SJSA1 (cell line): ENCODE data around the gene PDE9A. TPM values are rescaled to one million over a fixed set of nuclear protein-coding genes. Genes with fewer than 3 reads are reported as not detected.

Experiments
- DNase-seq, 2 experiments: peaks; one replicate each; pipeline ENCODE4 v3.0.0-alpha.2; 2015 to 2020; ENCODE audit warnings: low spot score in 2 of 2, low read depth in 1 of 2
- H3K27ac ChIP-seq: fragments of 250-450 bp; sonication (Bioruptor Pico); 2 replicates; pipeline ENCODE4 v1.5.1; 2020; ENCODE audit warnings: mild to moderate bottlenecking, moderate library complexity
- H3K27me3 ChIP-seq: fragments of 250-450 bp; sonication (Bioruptor Pico); replicated peaks from 2 replicates; pipeline ENCODE4 v1.5.1; 2020; ENCODE audit warnings: mild to moderate bottlenecking, moderate library complexity
- H3K36me3 ChIP-seq: fragments of 250-450 bp; sonication (Bioruptor Pico); 2 replicates; pipeline ENCODE4 v1.5.1; 2020; ENCODE audit warnings: mild to moderate bottlenecking
- H3K4me1 ChIP-seq: fragments of 250-450 bp; sonication (Bioruptor Pico); replicated peaks from 2 replicates; pipeline ENCODE4 v1.6.1; 2021; ENCODE audit warnings: mild to moderate bottlenecking
- H3K4me3 ChIP-seq: fragments of 250-450 bp; sonication (Bioruptor Pico); 2 replicates; pipeline ENCODE4 v1.5.1; 2020; ENCODE audit warnings: mild to moderate bottlenecking
- H3K9me3 ChIP-seq: fragments of 250-450 bp; sonication (Bioruptor Pico); replicated peaks from 2 replicates; pipeline ENCODE4 v1.5.1; 2020; ENCODE audit warnings: mild to moderate bottlenecking
- total RNA-seq: library from RNA; depleted of rRNA; stranded (reverse); fragments of >200 nt; shearing (Covaris generic); gene quantifications from 2 replicates; pipeline ENCODE4 v1.2.3, GENCODE V29; 2014

The PDE9A gene
- total RNA-seq, 1 experiment from 2014 or later, result 10.3 TPM

GRCh38 chr21:42777064-42777756, 123.8 kb downstream of the PDE9A start:
- Histone ChIP-seq H3K9me3 (no peaks in the 10 kb centered on the region; the same call in 1 of the 2 replicates), H3K4me1 (peaks cover 3% of the 10 kb centered on the region; the same call in 1 of the 2 replicates), H3K4me3 (no peak overlapping the region), H3K27ac (no peak overlapping the region), H3K36me3 (no peaks in the 10 kb centered on the region), H3K27me3 (peaks cover 34% of the 10 kb centered on the region)
- DNase-seq, result no peak

GRCh38 chr21:42777757-42778344, 124.4 kb downstream of the PDE9A start:
- no peaks in the 10 kb centered on the region for H3K36me3 ChIP-seq
- peaks cover 41% of the 10 kb centered on the region for H3K27me3 ChIP-seq

DNA sequence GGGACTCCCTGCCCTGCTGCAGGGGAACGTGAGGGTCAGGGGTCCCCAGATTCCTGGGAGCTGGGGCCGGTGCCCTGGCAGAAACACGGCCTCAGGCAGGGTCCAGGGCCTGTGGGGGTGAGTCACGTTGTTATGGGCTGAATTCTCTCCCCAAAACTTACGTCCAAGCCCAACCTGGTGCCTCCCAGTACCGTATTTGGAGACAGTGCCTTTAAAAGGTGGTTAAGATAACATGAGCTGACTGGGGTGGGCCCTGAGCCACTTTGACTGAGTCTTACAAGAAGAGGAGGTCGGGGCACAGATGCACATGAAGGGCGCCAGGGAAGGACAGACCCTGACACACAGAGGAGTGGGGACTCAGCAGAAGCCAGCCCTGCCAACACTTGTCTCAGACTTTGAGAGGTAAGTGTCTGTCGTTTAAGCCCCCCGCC, 126.0 kb downstream of the PDE9A start:
- H3K4me3 ChIP-seq, result no peak overlapping the region
- no peak overlapping the region for H3K27ac ChIP-seq
- peaks cover 51% of the 10 kb centered on the region for H3K27me3 ChIP-seq
- no peaks in the 10 kb centered on the region; the same call in 1 of the 2 replicates for H3K9me3 ChIP-seq
- no peaks in the 10 kb centered on the region for H3K36me3 ChIP-seq
- H3K4me1 ChIP-seq, result peaks cover 3% of the 10 kb centered on the region; the same call in 1 of the 2 replicates
- no peak for DNase-seq

More at GRCh38 chr21:42777757-42778344, 124.4 kb downstream of the PDE9A start:
- Histone ChIP-seq H3K4me3 (no peak overlapping the region), H3K27ac (no peak overlapping the region), H3K9me3 (no peaks in the 10 kb centered on the region; the same call in 1 of the 2 replicates), H3K4me1 (peaks cover 3% of the 10 kb centered on the region; the same call in 1 of the 2 replicates)
- no peak for DNase-seq

GRCh38 chr21:42780617-42781016, 127.2 kb downstream of the PDE9A start:
- no peak for DNase-seq
- H3K4me3 ChIP-seq, result no peak overlapping the region
- no peak overlapping the region for H3K27ac ChIP-seq
- no peaks in the 10 kb centered on the region for H3K36me3 ChIP-seq
- no peaks in the 10 kb centered on the region; the same call in 1 of the 2 replicates for H3K9me3 ChIP-seq
- H3K4me1 ChIP-seq, result peaks cover 3% of the 10 kb centered on the region; the same call in 1 of the 2 replicates
- H3K27me3 ChIP-seq, result peaks cover 51% of the 10 kb centered on the region

DNA sequence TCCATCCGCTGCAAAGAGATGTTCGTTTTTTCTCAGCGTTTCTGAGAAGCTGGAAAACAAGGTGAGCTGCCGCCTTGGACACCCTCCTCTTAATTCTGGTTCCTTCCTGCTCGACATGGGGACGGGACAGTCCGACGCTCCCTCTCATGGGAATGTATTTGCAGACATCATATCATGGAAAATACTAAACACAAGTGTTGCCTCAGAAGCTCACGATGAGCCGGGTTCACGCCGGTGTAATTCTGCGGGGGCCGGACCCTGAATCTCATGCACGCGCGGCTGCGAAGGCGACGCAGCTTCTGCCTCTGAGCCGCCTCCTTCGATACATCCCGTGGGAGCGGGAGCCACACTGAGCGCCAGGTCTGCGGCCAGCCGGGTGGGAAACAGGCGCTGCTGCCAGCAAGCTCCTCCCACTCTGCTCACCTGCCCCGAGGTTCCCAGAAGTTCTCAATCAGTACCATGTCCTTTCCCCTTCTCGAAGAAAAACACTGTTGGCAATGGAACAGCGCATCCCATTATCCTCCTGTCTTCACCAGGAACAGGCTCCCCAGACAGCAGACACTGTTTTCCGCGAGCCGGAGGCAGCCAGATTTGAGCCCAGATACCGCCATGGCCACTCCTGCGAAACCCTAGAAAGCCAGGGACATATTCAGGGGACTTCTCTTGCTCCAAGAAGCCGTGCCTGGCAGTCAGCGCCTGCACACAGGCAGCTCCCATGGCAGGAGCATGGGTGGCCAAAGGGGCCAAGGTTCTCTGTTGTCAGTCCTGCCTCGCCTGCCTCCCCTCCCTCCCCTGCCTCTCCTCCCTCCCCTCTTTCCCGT, 127.9 kb downstream of the PDE9A start:
- no peak overlapping the region for H3K27ac ChIP-seq
- peaks cover 52% of the 10 kb centered on the region for H3K27me3 ChIP-seq
- H3K9me3 ChIP-seq, result no peaks in the 10 kb centered on the region; the same call in 1 of the 2 replicates
- no peak overlapping the region for H3K4me3 ChIP-seq
- no peaks in the 10 kb centered on the region for H3K36me3 ChIP-seq
- DNase-seq, result no peak
- peaks cover 3% of the 10 kb centered on the region; the same call in 1 of the 2 replicates for H3K4me1 ChIP-seq

GRCh38 chr21:42781971-42782722, 128.7 kb downstream of the PDE9A start:
- H3K9me3 ChIP-seq, result peaks cover 2% of the 10 kb centered on the region; the same call in 1 of the 2 replicates
- DNase-seq, result no peak
- no peak overlapping the region for H3K27ac ChIP-seq
- no peaks in the 10 kb centered on the region for H3K36me3 ChIP-seq
- H3K4me3 ChIP-seq, result no peak overlapping the region
- peaks cover 3% of the 10 kb centered on the region; the same call in 1 of the 2 replicates for H3K4me1 ChIP-seq
- H3K27me3 ChIP-seq, result peaks cover 57% of the 10 kb centered on the region

- DNase-seq, result no peak
- no peak overlapping the region for H3K27ac ChIP-seq
- H3K36me3 ChIP-seq, result no peaks in the 10 kb centered on the region
- no peak overlapping the region for H3K4me3 ChIP-seq
- peaks cover 2% of the 10 kb centered on the region; the same call in 1 of the 2 replicates for H3K9me3 ChIP-seq
- H3K4me1 ChIP-seq, result peaks cover 3% of the 10 kb centered on the region; the same call in 1 of the 2 replicates
- peaks cover 55% of the 10 kb centered on the region for H3K27me3 ChIP-seq
Observed at GRCh38 chr21:42782723-42783242, 129.4 kb downstream of the PDE9A start.

- Histone ChIP-seq H3K4me3 (no peak overlapping the region), H3K36me3 (no peaks in the 10 kb centered on the region), H3K27ac (no peak overlapping the region), H3K4me1 (peaks cover 3% of the 10 kb centered on the region; the same call in 1 of the 2 replicates), H3K9me3 (peaks cover 2% of the 10 kb centered on the region; the same call in 1 of the 2 replicates), H3K27me3 (peaks cover 57% of the 10 kb centered on the region)
- no peak for DNase-seq
Observed at GRCh38 chr21:42784276-42784675, 130.9 kb downstream of the PDE9A start.

GRCh38 chr21:42784896-42785451, 131.6 kb downstream of the PDE9A start:
- Histone ChIP-seq H3K4me1 (peaks cover 3% of the 10 kb centered on the region; the same call in 1 of the 2 replicates), H3K9me3 (peaks cover 2% of the 10 kb centered on the region; the same call in 1 of the 2 replicates), H3K27me3 (peaks cover 51% of the 10 kb centered on the region), H3K36me3 (no peaks in the 10 kb centered on the region), H3K27ac (no peak overlapping the region), H3K4me3 (no peak overlapping the region)
- DNase-seq, result no peak

GRCh38 chr21:42785666-42786427, 132.4 kb downstream of the PDE9A start:
- no peak for DNase-seq
- Histone ChIP-seq H3K9me3 (peaks cover 2% of the 10 kb centered on the region; the same call in 1 of the 2 replicates), H3K4me1 (peaks cover 3% of the 10 kb centered on the region; the same call in 1 of the 2 replicates), H3K4me3 (no peak overlapping the region), H3K27ac (no peak overlapping the region), H3K27me3 (peaks cover 52% of the 10 kb centered on the region), H3K36me3 (no peaks in the 10 kb centered on the region)

GRCh38 chr21:42786884-42787283, 133.5 kb downstream of the PDE9A start:
- Histone ChIP-seq H3K27ac (no peak overlapping the region), H3K9me3 (0 out of 2 replicates have a peak, but pooled peaks cover 2% of the 10 kb centered on the region), H3K36me3 (no peaks in the 10 kb centered on the region), H3K4me3 (no peak overlapping the region), H3K27me3 (peaks cover 51% of the 10 kb centered on the region), H3K4me1 (no peaks in the 10 kb centered on the region)
- no peak for DNase-seq

DNA sequence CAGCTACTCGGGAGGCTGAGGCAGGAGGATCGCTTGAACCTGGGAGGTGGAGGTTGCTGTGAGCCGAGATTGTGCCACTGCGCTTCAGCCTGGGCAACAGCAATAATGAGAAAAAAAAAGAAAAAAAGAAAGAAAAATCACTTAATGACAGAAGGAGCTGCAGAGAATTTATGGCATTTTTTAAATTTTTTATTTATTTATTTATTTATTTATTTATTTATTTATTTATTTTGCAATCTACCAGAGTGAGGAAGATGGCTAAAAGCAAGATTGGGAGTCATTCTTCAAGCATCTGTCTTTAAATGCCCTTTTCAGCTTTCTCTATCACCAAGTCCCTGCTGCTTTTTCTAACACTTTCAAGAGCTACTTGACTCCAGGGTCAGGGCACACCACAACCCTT, 134.2 kb downstream of the PDE9A start:
- Histone ChIP-seq H3K27ac (no peak overlapping the region), H3K4me3 (no peak overlapping the region), H3K36me3 (no peaks in the 10 kb centered on the region), H3K27me3 (peaks cover 45% of the 10 kb centered on the region), H3K4me1 (no peaks in the 10 kb centered on the region), H3K9me3 (0 out of 2 replicates have a peak, but pooled peaks cover 2% of the 10 kb centered on the region)
- no peak for DNase-seq
